ENCODE data around the gene ENOX1.

ENOX1 gene

DNA sequence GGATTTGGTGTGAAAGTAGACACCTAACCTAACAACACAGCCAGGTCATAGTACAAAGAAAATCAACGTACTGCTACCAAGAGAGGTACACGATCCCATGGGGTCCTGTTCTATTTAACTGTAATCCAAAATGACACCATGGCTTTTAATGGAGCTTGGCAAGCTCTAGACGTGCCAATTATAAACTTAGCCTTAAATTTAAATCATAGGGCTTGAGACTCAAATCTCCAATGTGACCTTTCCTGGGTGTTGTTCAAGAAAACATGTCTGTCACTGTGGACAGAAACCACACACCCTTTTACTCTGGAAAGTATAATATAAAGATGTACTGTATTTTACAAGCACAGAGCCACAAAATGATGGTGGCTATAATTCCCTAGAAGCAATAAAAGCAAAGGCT lies 299.3 kb downstream of the ENOX1 start:
- DNase-seq (ENCODE audit: low spot score): no peak

DNA sequence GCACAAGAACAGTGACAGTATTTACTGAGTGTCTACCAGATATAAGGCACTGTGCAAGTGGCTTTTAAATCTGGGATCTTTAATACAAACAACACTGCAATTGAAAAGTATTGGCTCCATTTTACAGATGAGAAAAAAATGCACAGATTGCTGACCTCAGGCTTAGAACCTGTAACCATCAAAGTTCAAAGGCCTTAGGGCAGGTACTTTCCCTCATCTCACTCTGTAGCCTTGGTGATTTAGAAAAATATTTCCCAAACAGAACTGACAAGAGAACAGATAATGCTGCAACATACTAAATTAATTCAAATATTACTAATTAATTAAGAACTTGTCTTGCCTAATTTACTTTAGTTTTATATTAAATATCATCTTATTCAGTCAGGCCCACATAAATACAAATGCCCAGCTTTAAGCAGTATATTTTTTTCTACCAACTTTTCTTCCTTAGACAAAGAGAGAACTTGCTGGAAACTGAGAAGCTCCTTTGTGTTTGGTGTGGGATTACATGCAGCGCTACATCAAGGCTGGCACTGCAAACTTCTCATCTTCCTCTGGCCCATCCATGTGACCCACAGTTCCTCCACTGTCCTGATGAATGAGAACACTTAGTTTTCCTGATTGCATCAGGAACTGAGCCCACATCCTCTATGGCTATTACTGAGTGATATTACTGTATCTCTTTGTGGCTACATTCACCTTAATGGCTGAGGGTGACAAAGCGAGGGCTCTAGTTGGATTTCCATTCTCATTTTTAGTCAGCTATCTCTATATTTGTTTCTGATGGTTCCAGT lies 302.1 kb downstream of the ENOX1 start:
- DNase-seq (ENCODE audit: low spot score): no peak

DNA sequence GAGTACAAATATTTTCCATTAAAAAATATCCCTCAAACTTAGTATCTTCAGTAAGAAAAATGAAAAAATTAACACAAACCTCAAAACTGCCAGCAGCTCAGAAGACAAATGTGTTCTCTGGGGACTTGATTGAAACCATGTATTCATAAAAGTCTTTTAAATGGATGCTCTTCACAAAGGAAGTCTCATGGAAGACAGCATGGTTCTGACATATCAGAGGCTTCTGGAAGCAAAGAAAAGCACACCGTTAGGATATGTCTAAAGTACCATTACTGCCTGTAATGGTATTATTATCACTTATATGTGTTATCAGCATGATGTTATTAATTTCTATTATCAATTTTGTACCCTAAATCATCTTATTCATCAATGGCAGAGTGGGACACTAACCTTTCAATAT lies 302.8 kb downstream of the ENOX1 start:
- no peak for DNase-seq (ENCODE audit: low spot score)

DNA sequence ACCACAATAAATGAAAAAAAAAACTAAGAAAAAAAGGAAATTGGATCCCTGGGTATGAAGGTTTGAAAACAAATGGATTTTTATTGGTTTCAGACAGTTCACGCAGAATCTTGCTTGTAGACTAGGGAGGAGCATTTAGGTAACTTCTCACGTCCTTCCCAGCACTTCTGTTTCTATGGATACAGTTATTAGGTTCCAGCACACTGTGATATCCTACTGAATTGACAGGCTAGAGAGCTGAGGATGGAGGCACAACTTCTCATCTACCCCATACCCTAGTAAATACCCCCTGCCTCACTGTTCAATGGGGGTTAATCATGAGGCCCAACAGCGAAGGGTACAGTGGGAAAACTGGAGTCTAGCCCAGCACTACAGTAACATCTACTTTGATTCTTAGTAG lies 304.1 kb downstream of the ENOX1 start:
- no peak for DNase-seq (ENCODE audit: low spot score)

DNA sequence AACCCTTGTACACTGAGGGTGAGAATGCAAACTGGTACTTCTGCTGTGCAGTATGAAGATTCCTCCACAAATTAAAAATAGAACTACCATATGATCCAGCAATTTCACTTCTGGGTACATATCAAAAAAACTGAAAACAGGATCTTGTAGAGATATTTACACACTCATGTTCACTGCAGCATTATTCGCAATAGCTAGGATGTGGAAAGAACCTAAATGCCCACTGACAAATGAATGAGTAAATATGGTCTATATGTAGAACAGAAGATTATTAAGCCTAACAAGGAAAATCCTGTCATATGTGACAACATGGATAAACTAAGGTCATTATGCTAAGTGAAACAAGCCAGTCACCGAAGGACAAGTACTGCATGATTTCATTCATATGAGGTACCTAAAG lies 304.7 kb downstream of the ENOX1 start:
- DNase-seq (ENCODE audit: low spot score): no peak

DNA sequence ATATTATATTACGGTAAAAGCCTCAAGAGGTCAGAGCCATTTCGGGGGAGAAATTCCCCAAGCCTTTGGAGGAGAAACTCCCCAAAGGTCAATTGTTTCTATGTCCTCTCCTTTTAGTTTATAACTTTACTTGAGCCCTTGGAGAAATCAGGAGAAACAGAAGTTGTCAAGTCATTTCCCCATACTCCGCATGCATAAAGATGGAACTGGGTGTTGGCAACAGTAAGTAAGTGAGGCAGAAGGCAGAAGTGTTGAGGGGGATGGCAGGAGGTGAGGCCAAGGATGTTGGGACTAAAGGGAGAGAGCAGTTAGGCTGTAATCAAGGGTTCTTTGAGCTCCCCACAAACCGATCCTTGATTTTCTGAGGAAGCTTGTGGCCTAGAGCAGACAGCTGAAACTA lies 307.9 kb downstream of the ENOX1 start:
- no peak for DNase-seq (ENCODE audit: low spot score)

DNA sequence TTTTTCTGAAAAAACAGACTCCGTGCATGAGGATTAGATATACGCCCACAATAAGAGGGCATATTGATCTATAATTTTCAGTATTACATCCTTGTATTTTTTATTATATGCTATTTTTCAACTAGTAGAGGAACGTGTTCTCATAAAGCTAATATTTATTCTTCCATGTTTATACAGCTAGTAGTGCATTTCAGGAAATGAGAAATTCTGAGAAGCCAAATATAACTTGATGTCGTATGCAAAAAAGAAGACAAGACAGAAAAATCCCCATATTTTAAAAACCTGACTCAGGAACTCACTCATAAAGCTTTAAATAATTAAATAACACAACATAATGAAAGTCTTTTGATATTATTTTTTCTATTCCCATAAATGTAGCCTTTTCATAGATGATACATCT lies 308.6 kb downstream of the ENOX1 start:
- no peak for DNase-seq (ENCODE audit: low spot score)

DNA sequence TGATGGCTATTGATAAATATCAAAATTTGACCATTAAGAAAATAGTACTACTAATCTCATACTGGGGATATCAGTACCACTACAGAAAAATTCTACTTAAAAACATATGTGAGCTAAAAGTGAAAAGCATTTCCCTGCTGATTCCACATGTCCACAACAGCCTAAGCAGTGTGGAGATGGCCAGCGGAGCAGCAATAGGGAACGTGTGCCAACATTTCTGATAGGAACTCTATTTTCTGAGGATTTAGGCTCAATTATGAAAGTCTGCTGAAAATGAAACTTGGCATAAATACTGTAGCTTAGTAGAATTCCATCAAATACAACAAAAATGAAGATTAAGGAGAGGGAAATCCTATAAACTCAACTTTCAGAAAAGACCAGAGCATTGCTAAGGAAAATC lies 311.6 kb downstream of the ENOX1 start:
- no peak for DNase-seq (ENCODE audit: low spot score)

DNA sequence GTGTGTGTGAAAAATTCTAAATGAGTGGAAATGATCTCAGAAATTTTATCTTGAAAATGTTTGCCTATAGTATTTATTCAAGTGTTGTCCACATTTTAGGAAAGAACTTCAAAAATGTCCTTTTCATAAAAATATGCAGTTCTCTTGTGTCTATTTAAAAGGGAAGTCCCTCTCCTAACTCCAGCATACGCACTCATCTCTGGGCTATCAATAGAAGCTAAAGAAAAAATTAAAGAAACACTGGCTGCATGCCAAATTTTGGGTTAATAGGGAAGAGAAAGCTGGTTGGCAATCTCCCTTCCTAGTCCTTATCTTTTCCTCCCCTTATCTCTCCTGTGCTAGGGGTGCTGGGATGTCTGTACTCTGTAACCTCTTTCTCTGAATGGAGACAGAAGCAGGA lies 313.3 kb downstream of the ENOX1 start:
- DNase-seq (ENCODE audit: low spot score): no peak

DNA sequence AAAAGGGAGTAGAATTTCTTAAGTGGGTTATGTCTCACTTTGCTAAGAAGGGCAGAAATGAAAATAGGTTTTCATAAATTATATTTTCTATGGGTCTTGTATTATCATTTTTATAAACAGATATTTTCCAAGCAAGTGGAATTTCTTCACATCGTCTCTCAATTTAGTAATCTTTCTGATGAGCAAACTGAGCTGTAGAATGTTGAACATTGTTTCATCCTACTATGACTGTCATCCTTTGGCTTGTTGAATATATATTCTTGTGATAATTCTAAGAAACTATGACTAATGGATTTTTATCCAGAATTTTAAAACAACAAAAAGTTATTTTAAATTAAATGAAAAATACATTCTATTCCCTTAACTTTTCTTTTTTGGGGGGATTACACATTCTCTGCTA lies 313.8 kb downstream of the ENOX1 start:
- no peak for DNase-seq (ENCODE audit: low spot score)

DNA sequence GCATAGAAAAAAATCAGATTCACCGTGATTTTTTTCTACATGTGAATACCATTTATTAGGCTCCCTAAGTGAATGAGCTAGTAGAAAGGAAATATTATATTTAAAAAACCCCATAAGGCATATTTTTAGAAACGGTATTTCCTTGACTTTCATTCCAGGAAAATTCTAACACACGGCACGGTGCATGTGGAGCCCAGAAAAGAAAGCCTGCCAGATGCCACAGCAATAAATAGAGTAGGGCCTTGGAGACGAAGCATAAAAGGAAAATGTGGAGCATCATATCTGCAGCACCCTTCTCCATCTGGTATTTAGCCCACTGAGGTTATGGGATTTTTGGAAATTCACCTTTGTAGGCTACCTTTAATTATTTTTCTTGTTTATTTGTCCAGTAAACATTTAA lies 314.4 kb downstream of the ENOX1 start:
- DNase-seq (ENCODE audit: low spot score): no peak

DNA sequence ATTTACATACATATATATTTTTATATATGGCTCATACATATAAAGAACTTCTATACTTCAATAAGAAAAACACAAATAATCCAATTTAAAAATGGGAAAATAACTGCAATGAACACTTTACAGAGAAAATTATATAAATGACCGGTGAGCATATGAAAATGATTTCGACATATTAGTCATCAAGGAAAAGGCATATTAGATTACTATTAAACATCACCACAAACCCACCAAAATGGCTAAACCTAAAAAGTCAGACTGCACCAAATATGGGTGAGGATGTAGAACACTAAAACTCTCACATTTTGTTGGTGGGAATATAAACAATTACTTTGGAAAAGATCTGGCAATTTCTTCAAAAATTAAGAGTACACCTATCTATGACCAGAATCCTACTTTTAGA lies 316.2 kb downstream of the ENOX1 start:
- no peak for DNase-seq (ENCODE audit: low spot score)

DNA sequence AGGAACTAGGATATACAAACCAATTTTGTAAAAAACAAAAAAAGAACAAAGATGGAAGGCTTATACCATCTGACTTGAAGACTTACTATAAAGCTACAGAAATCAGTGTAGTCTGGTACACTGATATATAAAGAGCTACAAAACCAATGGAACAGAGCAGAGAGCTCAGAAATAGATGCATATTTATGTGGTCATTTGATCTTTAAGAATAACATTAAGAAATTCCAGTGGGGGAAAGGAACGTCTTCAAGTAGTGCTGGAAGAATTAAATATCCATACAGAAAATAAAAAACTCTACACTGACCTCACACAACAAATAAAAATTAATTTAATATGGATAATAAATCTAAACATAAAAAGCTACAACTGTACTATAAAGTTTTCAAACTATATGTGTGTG lies 317.0 kb downstream of the ENOX1 start:
- no peak for DNase-seq (ENCODE audit: low spot score)

DNA sequence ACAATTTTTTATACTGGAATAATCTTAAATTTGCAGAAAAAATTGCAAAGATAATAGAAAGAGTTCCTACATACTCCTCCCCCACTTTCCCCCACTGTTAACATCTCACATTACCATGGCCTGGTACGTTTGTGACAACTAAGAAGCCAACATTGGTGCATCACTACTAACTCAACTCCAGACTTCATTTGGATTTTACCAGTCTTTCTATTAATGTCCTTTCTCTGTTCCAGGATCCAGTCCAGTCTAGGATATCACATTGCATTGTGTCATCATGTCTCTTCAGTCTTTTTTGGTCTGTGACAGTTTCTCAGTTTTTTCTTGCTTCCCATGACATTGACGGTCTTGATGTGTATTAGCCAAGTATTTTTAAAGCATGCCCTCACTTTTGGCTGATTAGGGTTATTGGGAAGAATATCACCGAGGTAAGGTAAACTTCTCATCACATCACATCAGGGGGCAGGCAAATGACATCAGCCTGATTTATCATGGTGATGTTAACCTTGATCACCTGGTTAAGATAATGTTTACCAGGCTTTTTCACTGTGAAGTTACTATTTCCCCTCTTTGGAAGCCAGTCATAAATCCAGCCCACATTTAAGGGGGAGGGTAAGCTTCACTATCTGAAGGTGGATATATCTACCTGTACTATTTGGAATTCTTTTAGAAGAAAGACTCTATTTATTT lies 322.1 kb downstream of the ENOX1 start:
- no peak for DNase-seq (ENCODE audit: low spot score)

DNA sequence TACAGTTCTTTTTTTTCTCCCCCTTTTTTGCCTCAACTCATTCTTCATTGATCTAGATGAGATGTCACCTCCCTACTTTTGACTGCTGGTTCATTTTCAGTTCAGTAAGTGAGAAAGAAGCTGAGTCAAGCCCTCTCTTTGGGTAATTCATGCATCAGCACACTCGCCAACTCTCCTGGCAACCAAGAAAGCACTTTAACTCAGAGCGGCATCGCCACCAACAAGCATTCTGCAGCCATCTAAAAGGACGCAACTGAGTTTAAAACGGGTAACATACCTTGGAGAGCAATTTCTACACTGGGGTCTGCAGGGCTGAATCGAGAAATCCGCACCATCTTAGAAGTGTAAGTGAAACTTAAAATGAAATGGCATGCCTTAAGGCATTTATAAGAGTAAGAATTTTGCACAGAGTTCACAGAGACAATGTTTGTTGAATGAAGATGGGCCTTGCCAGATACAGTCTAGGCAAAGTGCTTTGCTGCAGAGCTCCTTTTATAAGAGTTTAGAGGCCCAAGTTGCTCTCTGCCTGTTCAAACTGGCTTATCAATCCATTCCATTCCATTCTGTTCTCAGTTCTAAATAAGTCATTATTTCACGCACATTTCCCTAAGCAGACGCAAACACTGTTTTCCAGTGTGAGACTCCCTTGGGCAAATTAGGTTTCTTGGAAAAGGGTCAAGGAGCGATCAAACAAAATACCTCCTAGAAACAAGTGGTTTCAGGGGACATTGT lies 338.0 kb downstream of the ENOX1 start:
- DNase-seq (ENCODE audit: low spot score): no peak

DNA sequence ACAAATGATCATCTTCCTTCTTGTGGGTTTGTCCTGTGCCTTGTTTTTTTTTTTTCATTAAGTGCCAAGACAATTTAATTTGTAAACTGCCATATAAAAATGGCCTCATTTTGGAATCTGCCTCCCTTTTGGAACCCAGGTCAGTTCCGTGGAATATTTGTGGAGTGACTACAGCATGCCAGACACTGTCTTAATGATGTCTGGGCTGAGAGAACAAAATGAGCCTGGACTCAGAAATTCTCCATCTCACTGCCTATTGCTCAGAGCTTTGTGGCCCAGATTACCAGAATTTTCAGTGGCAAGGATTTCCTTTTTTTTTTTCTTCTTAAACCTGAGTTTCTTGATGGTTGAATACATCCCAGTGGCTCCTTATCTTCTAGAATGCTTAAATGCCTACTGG lies 340.6 kb downstream of the ENOX1 start:
- no peak for DNase-seq (ENCODE audit: low spot score)

DNA sequence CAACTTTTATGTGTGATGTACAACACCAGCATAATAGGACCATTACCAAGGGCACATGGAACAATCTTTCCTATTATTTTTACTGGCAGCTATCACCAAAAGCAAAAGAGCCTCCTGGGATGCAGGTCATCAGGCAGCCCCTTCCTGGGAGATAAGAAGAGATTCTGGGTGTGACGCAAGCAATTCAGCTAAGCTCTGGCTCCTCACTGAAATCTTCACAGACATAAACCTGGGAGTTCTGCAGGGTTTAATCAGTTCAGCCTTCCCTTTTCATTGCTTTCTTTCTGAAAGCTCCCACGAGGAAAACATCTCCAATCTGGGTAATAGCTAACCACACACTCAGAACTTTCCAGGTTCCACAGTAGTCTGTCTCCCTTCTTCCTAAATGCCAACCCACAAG lies 341.1 kb downstream of the ENOX1 start:
- no peak for DNase-seq (ENCODE audit: low spot score)

DNA sequence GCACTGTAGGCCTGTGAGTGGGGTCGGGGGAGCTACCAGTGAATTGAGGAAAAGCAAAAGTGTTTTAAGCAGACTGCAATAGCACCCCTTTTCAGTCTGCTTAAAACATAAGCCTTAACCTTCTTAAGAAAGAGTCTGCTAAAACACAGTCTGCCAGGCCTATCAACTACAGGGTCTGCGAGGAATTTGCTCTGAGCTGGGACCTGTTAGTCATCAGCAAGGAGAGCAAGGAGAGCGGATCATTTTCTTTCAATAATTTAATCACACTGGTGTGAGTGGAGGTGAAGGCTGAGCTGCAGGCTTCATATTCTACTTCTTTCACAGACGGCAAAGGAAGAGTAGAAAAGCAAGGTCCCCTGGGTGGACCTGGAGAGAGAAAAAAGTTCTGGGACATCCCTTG lies 342.7 kb downstream of the ENOX1 start:
- no peak for DNase-seq (ENCODE audit: low spot score)

DNA sequence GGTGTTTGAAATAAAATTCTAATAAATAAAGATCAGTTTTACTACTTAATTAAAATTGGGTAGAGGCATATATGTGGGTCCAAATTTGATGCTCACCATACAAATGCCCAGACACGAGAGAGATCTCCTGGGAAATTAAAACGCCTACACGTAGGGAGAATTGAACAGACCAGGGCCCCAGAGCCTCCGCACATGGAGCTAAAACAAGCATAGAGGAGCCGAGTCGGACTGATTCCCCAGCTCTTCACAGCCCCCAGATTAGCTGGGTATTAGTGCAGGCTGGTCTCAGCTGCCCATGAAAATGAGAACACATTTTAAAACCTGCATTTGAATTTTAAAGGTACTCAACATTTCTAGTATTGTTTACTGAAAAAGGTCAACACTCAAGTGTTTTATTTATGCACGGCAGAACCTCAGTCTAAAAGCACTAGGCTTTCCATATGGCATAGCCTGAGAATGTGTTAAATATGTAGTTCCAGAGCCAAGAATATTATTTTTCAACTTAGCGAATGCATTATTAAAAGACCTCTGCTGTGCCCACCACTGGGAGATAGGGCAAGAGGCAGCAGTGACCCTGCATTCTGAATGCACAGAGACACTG lies 344.8 kb downstream of the ENOX1 start:
- no peak for DNase-seq (ENCODE audit: low spot score)

DNA sequence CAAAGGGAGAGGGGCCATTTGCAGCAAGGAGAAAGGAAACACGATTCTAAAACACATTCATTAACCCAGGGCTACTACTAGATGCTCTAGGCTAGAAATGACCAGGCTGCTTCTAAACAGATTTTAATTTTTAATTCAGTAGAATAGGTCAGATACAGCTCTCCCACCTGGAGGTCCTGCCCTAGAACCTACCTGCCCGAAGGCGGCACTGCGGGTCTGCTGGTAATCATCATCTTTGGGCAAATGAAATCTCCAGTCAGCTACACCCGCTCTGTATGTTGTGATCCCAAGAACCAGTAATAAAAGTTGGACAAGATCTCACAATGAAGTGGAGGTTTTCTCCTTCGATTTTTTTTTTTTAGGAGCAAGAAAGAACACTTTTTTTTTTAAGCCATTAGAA lies 345.3 kb downstream of the ENOX1 start:
- no peak for DNase-seq (ENCODE audit: low spot score)

DNA sequence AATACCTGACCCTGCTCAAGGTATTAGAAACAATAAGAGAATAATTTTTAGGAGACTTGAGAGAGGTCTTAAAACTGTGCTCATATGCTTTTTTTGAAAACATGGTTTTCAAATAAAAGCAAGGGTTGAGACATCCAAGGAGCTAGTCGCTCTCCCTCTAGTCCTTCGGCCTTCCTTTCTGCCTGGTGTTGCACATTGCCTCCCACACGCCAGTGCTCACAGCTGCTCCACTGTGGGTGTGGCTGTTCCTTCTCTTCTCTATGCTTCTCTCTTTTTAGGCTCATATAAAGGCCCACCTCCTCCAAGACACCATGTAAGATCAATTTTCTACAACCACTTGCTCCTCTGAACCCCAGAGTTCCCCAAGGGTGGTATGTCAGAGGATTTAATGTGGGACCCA lies 352.6 kb downstream of the ENOX1 start:
- no peak for DNase-seq (ENCODE audit: low spot score)

DNA sequence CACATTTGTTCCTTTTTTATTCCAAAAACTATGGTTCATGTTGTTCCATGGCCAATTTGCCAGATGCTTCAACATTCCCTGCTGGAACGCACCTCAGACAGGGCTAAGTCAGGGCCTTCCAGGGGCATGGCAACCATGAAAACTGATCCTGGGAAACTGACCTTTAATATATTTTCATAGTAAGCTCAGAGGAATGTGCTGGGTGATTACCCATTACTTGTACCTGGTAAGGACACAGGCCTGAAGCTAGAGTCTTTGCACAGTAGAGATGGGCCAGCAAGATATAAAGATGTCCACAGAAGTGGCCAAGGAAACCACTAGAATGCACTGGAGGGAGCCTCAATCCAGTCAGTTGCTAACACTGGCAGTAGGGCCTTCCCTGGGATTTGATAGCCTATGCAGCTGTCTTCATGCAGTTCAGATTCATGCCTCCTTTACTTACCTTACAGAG lies 353.1 kb downstream of the ENOX1 start:
- no peak for DNase-seq (ENCODE audit: low spot score)

DNA sequence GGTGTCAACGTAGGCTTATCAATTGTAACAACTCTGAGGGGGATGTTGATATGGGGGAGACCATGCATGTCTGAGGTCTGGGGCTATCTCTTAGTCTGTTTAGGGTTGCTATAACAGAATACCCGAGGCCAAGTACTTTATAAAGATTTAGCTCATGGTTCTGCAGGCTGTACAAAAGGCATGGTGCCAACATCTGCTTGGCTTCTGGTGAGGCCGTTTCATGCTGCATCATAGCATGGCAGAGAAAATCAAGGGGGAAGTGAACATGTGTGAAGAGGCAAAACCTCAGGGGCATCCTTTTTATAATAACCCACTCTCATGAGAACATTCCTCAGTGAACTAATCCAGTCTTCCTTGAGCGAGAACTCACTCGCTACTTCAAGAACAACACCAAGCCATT lies 353.8 kb downstream of the ENOX1 start:
- no peak for DNase-seq (ENCODE audit: low spot score)
